ENCODE data around the gene PTPDC1. TPM values are rescaled to one million over a fixed set of nuclear protein-coding genes. Genes with fewer than 3 reads are reported as not detected.

The PTPDC1 gene
- total and polyA plus RNA-seq, 5 experiments from 2014 or later: 1.9 to 10.2 (median 4.9) TPM

DNA sequence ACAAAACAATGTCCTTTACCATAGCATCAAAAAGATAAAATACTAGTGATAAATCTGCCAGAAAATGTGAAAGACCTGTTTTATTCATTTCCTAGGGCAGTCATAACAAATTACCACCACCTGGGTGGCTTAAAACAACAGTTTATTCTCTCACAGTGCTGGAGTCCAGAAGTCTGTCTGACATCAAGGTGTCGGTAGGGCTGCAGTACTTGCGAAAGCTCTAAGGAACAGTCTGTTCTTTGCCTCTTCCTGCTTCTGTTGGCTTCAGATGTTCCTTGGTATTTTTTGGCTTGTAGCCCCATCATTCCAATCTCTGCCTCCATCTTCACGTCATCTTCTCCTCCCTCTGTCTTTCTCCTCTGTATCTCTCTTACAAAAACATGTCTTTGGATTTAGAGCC is 51.0 kb downstream of the PTPDC1 start:
- ATAC-seq (no peak), DNase-seq (no peak)
- Mint-ChIP-seq H3K4me1 (peaks cover 2 to 11% (median 8%) of the 10 kb centered on the region in 4 donors), H3K4me3 (peak overlapping the region in 2 of 10 donors; percentile 15 to 21), H3K27me3 (peaks cover 0 to 1% (median 0%) of the 10 kb centered on the region in 5 donors), H3K9me3 (peaks cover 0 to 6% (median 0%) of the 10 kb centered on the region in 9 donors), H3K36me3 (no peaks in the 10 kb centered on the region), H3K27ac (peak overlapping the region in 1 of 10 donors; percentile 79)
- POLR2A ChIA-PET: no interaction called here

DNA sequence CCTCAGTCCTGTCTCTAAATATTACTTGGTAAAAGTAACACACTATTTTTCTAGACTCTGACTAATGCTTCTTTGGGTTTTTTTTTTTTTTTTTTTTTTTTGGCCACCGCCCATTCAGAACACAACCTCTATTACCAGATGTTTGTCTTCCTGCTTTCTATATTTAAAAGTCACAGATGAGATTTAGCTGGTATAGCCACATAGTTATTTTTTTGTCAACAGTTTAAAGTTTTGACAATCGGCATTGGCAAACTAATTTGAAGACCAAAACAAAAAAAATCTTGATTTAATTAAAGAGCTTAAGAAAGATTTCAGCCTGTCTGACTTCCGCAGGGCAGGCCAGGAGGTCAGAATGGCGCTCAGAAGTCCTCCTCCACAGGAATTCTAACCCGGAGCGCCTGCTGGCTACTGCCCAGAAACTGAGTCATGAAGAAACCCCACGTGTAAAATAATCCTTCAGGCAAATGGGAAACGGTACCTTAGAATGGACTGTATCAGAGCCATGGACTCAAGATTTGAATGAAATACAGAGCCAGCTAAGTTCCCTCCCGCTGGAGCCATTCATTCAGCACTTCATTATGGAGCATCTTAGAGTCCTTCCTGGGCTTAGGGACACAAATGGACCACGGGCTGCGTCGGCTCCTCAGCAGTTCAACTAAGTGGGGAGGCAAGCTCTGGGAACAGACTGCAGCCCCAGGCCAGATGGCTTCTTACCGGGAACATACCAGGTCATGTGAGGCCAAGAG is 55.6 kb downstream of the PTPDC1 start:
- Mint-ChIP-seq H3K4me1 (peaks cover 5 to 9% (median 7%) of the 10 kb centered on the region in 4 donors), H3K9me3 (no peaks in the 10 kb centered on the region)
- ATAC-seq: no peak

DNA sequence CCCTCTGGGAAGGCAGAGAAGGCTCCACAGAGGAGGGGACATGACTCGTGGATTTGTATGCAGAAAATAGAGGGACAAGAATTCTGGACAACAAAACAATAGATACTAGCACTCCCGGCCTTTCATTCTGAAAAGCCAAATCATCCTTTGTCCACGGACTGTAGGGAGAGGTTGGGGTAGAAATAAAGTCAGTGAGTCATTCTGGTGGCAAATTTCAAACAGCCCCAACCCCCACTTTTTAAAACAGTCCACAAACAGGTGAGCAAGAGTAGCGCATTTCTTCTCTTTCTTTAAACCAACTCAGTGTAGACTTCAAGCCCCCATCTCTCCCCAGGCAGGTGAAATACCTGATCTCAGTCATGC is 56.1 kb downstream of the PTPDC1 start:
- Mint-ChIP-seq H3K27me3 (no peaks in the 10 kb centered on the region), H3K4me1 (peaks cover 3 to 5% (median 4%) of the 10 kb centered on the region in 4 donors), H3K36me3 (no peaks in the 10 kb centered on the region), H3K9me3 (no peaks in the 10 kb centered on the region), H3K4me3 (no peak overlapping the region), H3K27ac (no peak overlapping the region)
- DNase-seq (no peak), ATAC-seq (no peak)
- POLR2A ChIA-PET: no interaction called here

More for the DNA sequence above, 55.6 kb downstream of the PTPDC1 start:
- no peaks in the 10 kb centered on the region for H3K36me3 Mint-ChIP-seq
- no peak overlapping the region for H3K27ac Mint-ChIP-seq
- DNase-seq: no peak
- H3K27me3 Mint-ChIP-seq: no peaks in the 10 kb centered on the region
- POLR2A ChIA-PET: interaction anchor here (0.7 kb wide), 1 partner anchor 9 kb away, joined by 4 read pairs; no protein-coding TSS in a partner anchor
- H3K4me3 Mint-ChIP-seq: no peak overlapping the region

DNA sequence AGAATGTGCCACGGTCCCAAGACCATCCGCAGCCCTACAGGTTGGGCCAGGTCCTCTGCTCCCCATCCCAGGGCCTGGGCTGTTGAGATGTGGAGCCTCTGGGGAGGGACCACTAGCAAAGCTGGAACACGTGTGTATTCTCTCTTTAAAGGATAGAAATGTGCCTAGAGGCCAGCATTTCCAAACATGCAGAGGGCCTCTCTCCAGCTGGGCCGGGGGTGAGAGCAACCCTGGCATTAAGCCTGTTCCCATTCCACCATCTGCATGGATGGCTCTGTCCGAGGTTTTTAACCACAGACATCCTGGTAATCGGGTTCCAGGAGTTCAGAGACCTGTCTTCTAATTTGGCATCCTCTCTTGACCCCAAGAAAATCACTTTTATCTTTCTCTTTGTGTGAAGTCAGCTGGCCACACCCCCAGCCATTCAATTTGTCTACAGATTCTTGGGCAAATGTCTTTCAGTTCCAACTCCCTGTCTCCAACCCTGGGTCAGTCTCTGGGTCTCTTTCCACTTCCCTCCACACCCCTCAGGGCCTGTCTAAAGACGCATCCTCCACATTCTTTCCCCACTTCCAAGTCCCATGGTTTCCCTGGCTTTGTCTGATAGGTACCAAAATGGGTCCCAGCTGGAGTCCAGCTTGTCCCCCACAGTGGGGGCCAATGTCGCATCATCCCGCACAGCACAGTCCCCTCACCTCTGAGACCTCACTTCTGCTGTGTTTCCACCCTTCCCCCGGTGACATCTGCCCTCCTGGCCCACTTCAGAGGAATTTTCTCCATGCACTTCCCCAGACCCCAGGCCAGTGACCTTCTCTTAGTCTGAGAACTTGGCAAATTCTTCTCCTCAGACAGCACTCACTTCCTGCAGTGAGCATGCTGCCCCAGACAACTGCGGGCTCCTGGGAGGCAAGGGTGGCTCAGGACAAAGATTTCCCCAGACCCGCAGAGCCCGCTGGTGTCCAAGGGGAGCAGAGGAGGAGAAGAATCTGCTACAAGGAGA is 56.8 kb downstream of the PTPDC1 start:
- peak overlapping the region in 2 of 10 donors; percentile 14 to 28 for H3K27ac Mint-ChIP-seq
- DNase-seq (no peak), ATAC-seq (no peak)
- no peaks in the 10 kb centered on the region for H3K36me3 Mint-ChIP-seq
- no peaks in the 10 kb centered on the region for H3K9me3 Mint-ChIP-seq
- no peak overlapping the region for H3K4me3 Mint-ChIP-seq
- POLR2A ChIA-PET: no interaction called here
- no peaks in the 10 kb centered on the region for H3K27me3 Mint-ChIP-seq
- H3K4me1 Mint-ChIP-seq: peaks cover 0 to 5% (median 1%) of the 10 kb centered on the region in 4 donors

DNA sequence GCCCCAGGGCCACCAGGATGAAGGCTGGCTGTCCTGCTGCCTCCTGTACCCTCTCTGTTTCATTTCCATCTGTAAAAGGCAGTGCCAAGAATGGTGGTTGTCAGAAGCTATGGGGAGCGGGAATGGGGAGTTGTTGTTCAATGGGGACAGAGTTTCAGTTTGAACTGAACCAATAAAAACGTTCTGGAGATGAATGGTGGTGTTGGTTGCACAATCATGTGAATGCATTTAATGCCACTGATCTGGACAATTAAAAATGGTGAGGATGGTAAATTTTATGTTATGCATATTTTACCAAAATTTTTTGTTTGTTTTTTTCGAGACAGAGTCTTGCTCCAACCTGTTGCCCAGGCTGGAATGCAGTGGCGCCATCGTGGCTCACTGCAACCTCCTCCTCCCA is 58.1 kb downstream of the PTPDC1 start:
- ATAC-seq (no peak), DNase-seq (no peak)
- Mint-ChIP-seq H3K27ac (peak overlapping the region in 1 of 10 donors; percentile 79), H3K27me3 (no peaks in the 10 kb centered on the region), H3K36me3 (no peaks in the 10 kb centered on the region), H3K4me1 (peaks cover 0 to 5% (median 1%) of the 10 kb centered on the region in 4 donors), H3K4me3 (no peak overlapping the region), H3K9me3 (no peaks in the 10 kb centered on the region)
- POLR2A ChIA-PET: interaction anchor here (0.7 kb wide), 1 partner anchor 297 kb away, joined by 3 read pairs; no protein-coding TSS in a partner anchor

DNA sequence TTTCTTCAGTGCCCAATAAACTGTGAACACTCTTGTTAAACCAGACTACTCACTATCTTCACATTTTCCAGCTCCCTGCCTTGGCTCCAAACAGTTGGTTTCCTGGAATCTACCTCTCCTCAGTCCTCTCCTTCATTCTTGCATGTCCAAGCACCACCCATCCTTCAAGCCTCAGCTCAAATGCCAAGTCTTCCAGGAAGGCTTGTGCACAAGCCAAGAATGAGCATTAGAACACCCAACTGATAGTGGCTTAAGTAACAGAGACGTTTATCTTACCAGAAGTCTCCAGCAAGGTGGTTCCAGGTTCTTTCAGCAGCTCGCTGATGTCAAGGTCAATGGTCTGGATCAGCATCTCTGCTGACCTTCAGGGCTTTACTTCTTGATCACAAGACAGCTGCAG is 60.1 kb downstream of the PTPDC1 start:
- H3K9me3 Mint-ChIP-seq: no peaks in the 10 kb centered on the region
- no peak for DNase-seq
- H3K4me1 Mint-ChIP-seq: peaks cover 0 to 6% (median 4%) of the 10 kb centered on the region in 4 donors
- H3K36me3 Mint-ChIP-seq: no peaks in the 10 kb centered on the region
- ATAC-seq: no peak
- no peak overlapping the region for H3K27ac Mint-ChIP-seq
- no peaks in the 10 kb centered on the region for H3K27me3 Mint-ChIP-seq
- POLR2A ChIA-PET: interaction anchor here (0.6 kb wide), 1 partner anchor 13 kb away, joined by 5 read pairs; no protein-coding TSS in a partner anchor
- H3K4me3 Mint-ChIP-seq: no peak overlapping the region

DNA sequence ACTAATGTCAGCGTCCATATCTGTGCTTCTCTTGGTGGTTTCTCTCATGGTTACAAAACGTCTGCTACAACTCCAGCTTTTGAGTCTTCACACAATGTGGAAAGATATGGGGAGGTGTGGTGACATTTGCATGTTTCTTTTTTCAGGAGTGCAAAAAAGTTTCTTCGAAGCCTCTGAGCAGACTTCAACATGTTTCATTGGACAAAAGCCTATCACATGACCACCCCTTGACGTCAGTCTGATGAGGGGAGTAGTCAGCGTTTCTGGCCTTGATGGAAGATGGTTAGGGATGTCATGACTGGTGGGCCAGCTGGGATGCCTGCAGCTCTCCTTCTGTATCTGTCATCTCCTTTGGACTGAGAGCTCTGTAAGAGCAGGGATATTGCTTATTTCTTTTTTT is 61.4 kb downstream of the PTPDC1 start:
- ATAC-seq (no peak), DNase-seq (no peak)
- no peak overlapping the region for H3K4me3 Mint-ChIP-seq
- POLR2A ChIA-PET: no interaction called here
- H3K27me3 Mint-ChIP-seq: no peaks in the 10 kb centered on the region
- H3K27ac Mint-ChIP-seq: no peak overlapping the region
- H3K9me3 Mint-ChIP-seq: no peaks in the 10 kb centered on the region
- peaks cover 0 to 15% (median 6%) of the 10 kb centered on the region in 4 donors for H3K4me1 Mint-ChIP-seq
- no peaks in the 10 kb centered on the region for H3K36me3 Mint-ChIP-seq

DNA sequence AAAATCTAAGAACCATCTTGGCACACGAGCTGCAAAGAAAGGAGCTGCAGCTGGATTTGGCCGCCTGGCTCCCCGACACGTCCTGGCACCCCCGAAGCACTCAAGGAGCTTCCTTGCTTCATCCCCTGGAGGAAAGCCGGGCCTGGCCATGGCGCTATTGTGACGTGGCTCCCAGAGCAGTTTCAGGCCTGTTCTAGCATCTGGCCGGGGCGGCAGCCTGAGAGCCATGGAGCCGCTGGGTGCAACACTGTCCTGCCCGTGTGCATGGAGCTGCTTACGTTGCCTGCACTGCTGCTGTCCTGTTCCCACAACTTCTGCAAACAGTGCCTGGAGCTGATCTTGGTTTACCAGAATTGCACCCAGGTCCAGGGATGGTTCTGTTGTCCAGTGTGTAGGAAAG is 63.5 kb downstream of the PTPDC1 start:
- H3K27me3 Mint-ChIP-seq: no peaks in the 10 kb centered on the region
- H3K4me1 Mint-ChIP-seq: peaks cover 0 to 15% (median 11%) of the 10 kb centered on the region in 4 donors
- DNase-seq (no peak), ATAC-seq (no peak)
- POLR2A ChIA-PET: interaction anchor here (0.8 kb wide), 1 partner anchor 15 kb away, joined by 7 read pairs; no protein-coding TSS in a partner anchor
- H3K9me3 Mint-ChIP-seq: no peaks in the 10 kb centered on the region
- no peak overlapping the region for H3K27ac Mint-ChIP-seq
- H3K4me3 Mint-ChIP-seq: no peak overlapping the region
- H3K36me3 Mint-ChIP-seq: no peaks in the 10 kb centered on the region

DNA sequence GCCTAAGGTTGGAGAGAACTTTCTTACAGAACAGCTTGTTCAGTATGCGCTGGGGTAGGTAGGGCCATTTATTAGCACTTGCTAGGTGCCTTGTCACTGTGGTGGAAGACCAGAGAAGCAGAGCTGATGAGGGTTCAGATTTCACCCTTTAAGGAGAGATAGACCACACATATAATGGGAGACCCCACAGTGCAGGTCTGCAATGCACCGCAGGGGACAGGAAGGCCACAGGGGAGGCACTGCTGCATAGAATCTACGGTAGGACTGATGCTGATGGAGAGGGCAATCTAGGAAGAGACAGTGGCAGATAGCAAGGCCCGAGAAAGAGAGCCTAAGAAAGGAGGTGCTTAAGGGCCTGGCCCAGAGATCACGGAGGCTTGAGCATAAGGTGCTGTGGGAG is 64.2 kb downstream of the PTPDC1 start:
- Mint-ChIP-seq H3K4me3 (no peak overlapping the region), H3K9me3 (no peaks in the 10 kb centered on the region), H3K4me1 (peaks cover 3 to 21% (median 15%) of the 10 kb centered on the region in 4 donors), H3K27ac (peak overlapping the region in 1 of 10 donors; percentile 53), H3K36me3 (no peaks in the 10 kb centered on the region), H3K27me3 (no peaks in the 10 kb centered on the region)
- POLR2A ChIA-PET: no interaction called here
- no peak for DNase-seq
- no peak for ATAC-seq

DNA sequence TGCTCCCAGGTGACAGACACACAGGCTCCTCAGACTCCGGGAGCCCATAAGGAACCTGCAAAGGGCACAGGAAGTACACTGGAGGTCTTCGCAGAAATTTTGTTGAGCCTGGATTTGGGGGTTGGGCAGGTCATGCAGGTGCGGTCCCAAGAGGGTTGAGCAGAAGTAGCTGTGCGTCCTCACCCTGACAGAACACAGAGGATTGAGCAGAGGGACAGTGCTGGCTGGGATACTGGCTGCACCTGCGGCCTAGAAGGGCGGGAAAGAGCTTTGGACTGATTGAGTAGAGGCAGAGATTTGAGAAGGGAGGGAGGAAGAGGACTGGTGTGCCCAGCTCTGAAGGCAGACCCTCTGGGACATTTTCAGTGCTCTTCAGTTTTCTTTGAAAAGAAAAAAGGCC is 65.4 kb downstream of the PTPDC1 start:
- Mint-ChIP-seq H3K27me3 (no peaks in the 10 kb centered on the region), H3K36me3 (peaks cover 0 to 6% (median 2%) of the 10 kb centered on the region in 3 donors)
- POLR2A ChIA-PET: no interaction called here

DNA sequence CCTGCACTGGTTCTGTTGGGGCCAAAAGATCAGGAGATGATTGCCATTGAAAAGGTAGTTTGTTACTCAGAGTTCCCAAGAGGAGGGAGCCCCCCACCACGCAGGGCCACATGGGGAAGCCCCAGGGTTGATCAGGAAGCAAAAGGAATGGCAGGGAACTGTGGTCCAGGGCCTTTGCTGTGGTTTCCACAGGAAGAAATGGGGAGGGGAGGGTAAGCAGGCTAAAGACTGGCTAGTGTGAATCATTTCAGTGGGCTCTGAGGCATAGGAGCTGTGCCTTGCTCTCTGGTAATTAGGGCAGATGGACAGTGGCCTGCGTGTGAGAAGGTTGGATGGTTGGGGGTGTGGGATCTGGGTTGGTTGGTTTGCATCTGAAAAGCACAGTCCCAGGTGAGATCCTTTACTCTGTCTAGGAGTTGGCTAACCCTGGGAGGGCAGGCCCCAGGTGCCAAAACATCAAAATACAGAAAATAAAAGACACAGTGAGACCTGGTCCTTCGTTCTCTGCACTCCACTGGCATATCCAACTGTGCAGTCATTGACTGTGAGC is 66.1 kb downstream of the PTPDC1 start:
- Mint-ChIP-seq H3K36me3 (peaks cover 0 to 6% (median 2%) of the 10 kb centered on the region in 3 donors), H3K27me3 (no peaks in the 10 kb centered on the region), H3K27ac (peak overlapping the region in 2 of 10 donors; percentile 65 to 71), H3K9me3 (peaks cover 0 to 9% (median 3%) of the 10 kb centered on the region in 9 donors), H3K4me3 (no peak overlapping the region), H3K4me1 (peaks cover 16 to 34% (median 24%) of the 10 kb centered on the region in 4 donors)
- POLR2A ChIA-PET: no interaction called here
- no peak for DNase-seq
- ATAC-seq: no peak

More for the DNA sequence above, 65.4 kb downstream of the PTPDC1 start:
- no peak overlapping the region for H3K4me3 Mint-ChIP-seq
- ATAC-seq: no peak
- H3K4me1 Mint-ChIP-seq: peaks cover 15 to 33% (median 23%) of the 10 kb centered on the region in 4 donors
- peaks cover 0 to 8% (median 3%) of the 10 kb centered on the region in 9 donors for H3K9me3 Mint-ChIP-seq
- peak overlapping the region in 3 of 10 donors; percentile 10 to 52 (median 18) for H3K27ac Mint-ChIP-seq
- DNase-seq: no peak

DNA sequence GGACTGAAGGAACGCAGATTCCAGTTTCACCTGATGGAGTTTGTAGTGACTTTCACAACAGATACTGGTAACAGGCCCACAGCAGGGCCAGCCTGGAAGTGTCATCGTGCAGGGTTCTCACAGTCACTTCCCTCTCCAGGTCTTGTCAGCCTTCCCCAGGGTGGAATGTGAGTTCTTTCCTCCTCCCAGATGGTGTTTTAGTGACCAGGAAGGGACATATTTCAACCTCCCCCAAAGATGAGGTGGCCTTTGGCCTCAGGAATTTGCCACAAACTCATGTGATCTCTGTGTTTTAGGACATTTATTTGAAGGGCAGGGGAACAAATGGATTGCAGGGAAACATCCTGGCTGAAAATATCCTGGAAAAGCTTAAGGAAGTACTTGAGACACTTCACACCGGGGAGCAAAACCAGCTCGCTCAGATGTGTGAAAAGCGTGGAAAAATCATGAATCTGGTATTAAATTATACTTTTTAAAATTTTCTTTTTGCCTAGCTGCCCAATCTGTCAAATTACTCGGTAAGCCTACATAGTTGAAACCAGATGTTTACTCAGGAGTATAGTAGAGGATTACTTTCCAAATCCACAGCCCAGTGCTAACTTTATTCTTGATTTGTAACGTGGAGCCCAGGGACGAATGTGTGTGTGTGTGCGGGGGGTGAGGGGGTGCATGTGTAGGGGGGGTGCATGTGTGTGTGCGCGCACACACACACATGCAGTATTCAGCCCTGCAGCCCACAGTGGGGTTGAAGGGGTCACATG is 66.8 kb downstream of the PTPDC1 start:
- no peaks in the 10 kb centered on the region for H3K27me3 Mint-ChIP-seq
- POLR2A ChIA-PET: no interaction called here
- H3K9me3 Mint-ChIP-seq: peaks cover 0 to 9% (median 3%) of the 10 kb centered on the region in 9 donors
- DNase-seq: no peak
- H3K36me3 Mint-ChIP-seq: peaks cover 0 to 6% (median 2%) of the 10 kb centered on the region in 3 donors
- H3K4me3 Mint-ChIP-seq: no peak overlapping the region
- H3K4me1 Mint-ChIP-seq: peaks cover 16 to 35% (median 24%) of the 10 kb centered on the region in 4 donors
- ATAC-seq: no peak
- no peak overlapping the region for H3K27ac Mint-ChIP-seq
